ENCODE results near the gene MAST4.

The MAST4 gene

DNA sequence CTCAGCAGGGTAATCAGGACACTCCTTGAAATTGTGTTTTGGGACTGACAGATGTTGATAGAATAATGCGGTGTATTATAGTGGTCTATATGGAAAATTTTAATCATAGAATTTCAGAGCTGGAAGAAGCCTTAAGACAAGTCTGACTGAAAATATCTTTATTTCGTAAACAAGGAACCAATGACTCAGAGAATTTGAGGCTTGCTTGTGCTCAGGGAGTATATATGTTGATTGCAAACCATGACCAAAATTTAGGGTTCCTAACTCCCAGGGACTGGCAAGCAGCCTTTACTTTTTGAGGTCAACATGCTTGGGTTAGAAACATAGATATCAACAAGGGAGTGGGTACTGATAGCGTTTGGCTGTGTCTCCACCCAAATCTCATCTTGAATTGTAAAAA lies 313.2 kb downstream of the MAST4 start:
- DNase-seq (ENCODE audit: low read depth): no peak

GRCh38 chr5:66912787-66913186 lies 316.6 kb downstream of the MAST4 start:
- no peak for DNase-seq (ENCODE audit: low read depth)

DNA sequence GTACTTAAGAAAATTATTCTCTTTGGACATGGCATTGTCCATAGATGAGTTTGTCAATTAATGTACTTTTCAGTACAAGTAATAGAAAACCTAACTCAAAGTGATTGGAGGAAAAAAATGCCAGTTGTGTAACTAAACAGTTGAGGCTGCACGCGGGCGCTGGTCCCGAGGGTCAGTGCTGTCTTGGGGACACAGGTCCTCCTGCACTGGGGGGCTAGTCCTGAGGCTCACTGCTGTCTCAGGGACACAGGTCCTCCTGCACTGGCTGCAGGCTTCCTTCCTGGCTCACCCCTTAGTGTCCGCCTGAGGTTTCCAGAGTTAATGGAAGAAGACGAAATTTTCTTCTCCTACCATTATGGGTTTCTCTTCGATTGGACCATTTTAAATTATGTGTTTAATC lies 319.3 kb downstream of the MAST4 start:
- no peak for DNase-seq (ENCODE audit: low read depth)

- DNase-seq (ENCODE audit: low read depth): no peak
Observed at GRCh38 chr5:66922881-66923280, 326.7 kb downstream of the MAST4 start.

DNA sequence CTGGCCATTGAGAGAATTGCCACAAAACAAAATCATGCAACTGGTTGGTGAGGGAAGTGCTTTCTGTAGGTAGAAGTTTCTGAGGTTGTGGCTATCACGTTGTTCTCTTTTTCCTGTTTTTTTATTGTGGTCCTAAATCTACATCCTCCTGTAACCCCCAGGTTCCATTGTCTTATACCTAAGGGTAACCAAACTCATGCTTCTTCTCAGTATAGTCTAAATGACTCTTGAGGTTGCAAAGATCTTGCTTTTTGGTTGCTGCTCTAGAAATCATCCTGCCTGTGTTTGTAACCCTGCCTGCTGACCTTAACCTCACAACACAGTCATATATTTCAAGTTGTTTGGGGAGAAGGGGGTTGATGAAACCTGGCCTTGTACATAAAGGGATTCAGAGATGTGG lies 327.3 kb downstream of the MAST4 start:
- DNase-seq (ENCODE audit: low read depth): no peak

DNA sequence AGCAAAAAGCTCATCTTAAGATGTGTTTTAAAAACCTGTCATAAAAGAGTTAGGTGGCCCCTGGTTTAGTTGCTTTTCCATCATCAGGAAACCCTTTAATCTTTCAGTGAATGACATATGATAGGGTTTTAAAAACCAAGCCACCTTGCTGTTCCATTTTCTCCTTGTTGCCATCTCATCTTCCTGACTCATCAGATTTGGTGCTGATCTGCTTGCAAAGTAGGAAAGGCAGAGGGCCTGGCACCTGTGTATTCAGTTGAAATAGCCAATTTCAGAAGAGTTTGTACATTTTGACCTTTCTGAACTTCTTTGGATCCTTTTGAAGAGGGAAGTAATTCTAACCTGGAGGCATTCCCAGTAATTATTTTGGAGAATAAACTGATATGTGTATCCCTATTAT lies 327.7 kb downstream of the MAST4 start:
- no peak for DNase-seq (ENCODE audit: low read depth)

- no peak for DNase-seq (ENCODE audit: low read depth)
Observed at GRCh38 chr5:66927140-66927539, 330.9 kb downstream of the MAST4 start.

DNA sequence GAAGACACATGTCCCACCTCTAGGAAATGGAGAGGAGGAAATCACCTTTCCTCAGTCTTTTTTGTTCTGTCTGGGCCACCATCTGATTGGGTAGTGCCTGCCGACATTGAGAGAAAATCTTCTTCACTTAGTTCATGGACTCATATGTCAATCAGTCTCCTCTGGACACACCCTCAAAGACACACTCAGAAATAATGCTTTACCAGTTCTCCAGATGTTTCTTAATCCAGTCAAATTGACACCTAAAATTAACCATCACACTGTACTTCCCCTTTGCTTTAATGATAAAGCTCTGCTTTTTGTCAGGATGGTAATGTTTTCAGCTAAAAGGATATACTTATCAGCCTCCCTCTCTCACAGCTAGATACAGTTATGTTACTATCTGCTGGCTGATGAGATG lies 333.1 kb downstream of the MAST4 start:
- DNase-seq (ENCODE audit: low read depth): no peak

GRCh38 chr5:66929995-66930394 lies 333.8 kb downstream of the MAST4 start:
- no peak for DNase-seq (ENCODE audit: low read depth)

- no peak for DNase-seq (ENCODE audit: low read depth)
Observed at GRCh38 chr5:66931651-66932050, 335.5 kb downstream of the MAST4 start.

- DNase-seq (ENCODE audit: low read depth): no peak
Observed at GRCh38 chr5:66932457-66932856, 336.3 kb downstream of the MAST4 start.

DNA sequence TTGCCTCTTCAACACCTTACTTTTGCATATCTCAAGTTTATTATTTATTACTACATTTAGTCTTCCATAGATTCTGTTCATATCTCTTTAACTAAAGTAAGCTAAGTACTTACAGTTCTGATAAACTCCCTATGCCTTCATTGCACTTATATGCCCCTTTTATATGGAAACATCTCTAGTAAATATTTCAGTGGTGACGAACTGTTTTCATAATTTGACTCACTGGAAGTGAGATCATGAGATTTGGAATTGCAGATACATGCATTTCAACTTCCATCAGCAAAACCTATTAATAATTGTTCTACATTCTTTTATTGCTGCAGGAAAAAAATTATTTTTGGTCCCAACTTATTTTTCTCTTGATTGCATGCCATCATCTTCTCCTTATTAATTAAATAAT lies 336.9 kb downstream of the MAST4 start:
- no peak for DNase-seq (ENCODE audit: low read depth)

- DNase-seq (ENCODE audit: low read depth): no peak
Observed at GRCh38 chr5:66939094-66939493, 342.9 kb downstream of the MAST4 start.

DNA sequence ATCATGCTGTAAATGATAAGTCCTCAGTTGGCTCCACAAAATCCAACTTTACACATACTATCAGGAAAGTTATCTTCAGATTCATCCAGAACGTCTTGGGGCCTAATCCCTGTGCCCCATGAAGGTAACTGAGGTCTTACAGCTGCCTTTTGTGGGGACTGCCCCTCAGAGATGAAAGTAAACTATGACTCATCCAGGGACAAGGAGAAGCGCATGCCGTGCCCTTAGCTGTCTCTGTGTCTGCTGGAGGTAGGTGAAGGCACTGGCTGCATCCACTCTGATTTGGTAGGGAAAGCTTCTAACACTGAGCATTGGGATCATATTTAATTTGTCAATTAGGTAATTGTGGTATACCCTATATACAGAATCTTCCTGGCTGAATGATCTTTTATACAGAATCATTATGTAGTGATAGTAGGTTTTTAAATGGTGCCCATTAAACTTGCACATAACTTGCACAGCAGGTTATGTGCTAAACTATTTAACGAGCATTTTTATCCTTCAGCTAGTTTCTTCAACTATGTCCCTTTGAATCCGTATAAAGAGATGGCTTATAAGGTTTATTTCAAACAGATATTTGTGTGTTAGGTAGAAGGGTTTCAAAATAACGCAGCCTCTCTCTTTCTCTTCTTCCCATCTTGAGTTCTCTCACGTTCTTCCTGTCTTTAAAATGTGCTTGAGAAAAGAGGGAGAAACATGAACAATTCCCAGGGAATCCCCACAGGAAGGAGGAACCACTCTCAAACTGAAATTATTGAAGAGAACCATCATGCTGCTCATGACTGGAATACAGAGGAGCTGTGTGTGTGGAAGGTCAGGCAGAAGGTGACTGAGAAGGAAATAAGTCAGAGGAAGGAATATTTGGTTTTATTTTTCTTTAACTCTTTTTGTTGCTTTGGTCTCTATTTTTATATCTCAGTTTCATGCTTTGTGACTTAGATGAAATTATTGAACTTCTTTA lies 349.5 kb downstream of the MAST4 start:
- DNase-seq (ENCODE audit: low read depth): no peak

- DNase-seq (ENCODE audit: low read depth): no peak
Observed at GRCh38 chr5:66947458-66947857, 351.3 kb downstream of the MAST4 start.

DNA sequence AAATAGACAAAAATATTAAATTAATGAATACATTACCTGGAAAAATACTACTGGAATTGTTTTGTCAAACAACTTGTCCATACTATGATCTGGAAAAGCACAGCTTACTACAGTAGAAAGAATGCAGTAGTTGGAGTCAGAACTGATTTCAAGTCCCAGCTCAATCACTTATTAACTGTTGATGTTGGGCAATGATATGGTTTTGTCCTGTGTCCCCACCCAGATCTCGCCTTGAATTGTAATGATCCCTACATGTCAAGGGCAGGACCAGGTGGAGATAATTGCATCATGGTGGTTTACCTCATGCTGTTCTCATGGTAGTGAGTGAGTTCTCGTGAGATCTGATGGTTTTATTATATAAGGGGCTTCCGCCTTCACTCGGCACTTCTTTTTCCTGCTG lies 352.9 kb downstream of the MAST4 start:
- DNase-seq (ENCODE audit: low read depth): no peak

DNA sequence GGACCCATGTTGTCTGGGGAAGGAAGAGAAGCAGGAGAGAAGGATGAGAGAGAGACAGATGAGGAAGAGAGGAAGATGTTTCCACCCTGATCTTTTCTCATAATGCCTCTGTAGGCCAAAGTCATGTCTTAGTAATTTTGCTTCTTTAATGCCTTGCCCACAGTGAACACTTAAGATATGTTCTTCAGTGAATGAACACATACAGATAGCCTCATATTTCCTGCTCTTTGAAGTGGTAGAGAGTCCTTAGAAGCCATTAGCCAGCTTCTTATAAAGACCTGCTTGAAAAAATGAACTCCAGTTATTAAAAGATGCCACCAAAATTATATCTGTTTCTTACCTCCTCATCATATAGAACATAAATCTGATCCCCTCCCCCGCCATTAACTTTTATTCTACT lies 356.0 kb downstream of the MAST4 start:
- no peak for DNase-seq (ENCODE audit: low read depth)

GRCh38 chr5:66956439-66956838 lies 360.2 kb downstream of the MAST4 start:
- no peak for DNase-seq (ENCODE audit: low read depth)

- no peak for DNase-seq (ENCODE audit: low read depth)
Observed at GRCh38 chr5:66958201-66958979, 362.2 kb downstream of the MAST4 start.

- no peak for DNase-seq (ENCODE audit: low read depth)
Observed at GRCh38 chr5:66958980-66959641, 362.9 kb downstream of the MAST4 start.

DNA sequence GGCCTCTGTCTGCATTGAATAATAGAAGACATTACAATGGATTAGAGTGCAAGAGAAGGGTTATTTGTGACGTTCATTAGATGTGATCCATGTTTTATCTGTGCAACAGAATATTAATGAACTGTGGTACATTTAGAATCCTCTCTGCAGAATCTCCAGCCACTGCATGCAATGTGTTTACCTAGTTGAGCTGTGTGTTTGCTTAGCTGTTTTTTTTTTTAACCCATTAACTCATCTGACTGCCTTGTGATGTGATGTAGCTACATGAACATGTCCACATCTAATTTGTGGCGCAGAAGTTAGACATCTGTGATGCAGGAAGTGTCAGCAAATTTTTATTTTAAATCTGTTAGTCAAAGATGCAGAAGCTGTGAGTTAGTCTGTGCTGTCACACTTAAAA lies 363.5 kb downstream of the MAST4 start:
- no peak for DNase-seq (ENCODE audit: low read depth)

- no peak for DNase-seq (ENCODE audit: low read depth)
Observed at GRCh38 chr5:66960369-66961137, 364.4 kb downstream of the MAST4 start.

Data from stimulated activated CD4-positive, alpha-beta T cell treated with anti-CD3 and anti-CD28 coated beads, Interleukin-2, amount 100 ng/mL, for 4 hours (primary cell).